ENCODE data around the gene RBFOX2. TPM values are rescaled to one million over a fixed set of nuclear protein-coding genes. Genes with fewer than 3 reads are reported as not detected.

Gene RBFOX2
- polyA plus RNA-seq, 2 of the 4 experiments (the other 2 are of a cell fraction) = 30.3 to 77.7 TPM

DNA sequence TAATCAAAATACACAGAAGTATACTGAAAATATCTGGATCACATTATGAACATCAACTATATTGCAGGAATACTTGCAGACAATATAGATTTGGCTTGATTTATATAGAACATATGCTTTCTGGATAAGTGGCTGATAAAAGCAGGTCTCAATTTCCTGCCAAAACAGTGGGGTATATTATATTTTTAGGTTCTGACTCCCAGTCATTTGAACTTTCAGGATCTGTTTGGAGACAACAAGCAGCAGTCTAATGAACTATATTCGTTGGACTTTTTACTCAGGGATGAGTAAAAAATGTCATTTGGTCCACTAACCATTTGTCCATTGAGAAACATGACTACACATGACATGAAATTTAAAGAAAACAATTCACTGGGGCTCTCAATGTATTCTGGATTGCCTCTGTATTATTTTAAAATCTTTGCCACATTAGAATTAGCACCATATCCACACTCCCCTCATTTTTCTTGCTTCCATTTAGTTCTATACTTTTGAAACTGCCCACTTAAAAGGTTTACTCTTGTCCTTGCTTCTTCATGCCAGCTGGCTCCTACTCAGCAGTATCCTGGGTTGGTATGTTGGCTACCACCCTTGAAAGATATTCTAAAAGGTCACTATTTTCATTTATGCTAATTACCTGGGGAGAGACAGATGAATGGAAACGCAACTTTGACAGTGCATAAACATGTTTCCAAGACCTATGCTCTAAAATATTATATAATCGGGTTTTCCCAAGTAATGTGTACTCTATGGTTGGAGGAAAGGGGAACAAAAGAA is 157.9 kb downstream of the RBFOX2 start (continued):
- no peak for TF ChIP-seq REST (IDR thresholded peaks at IDR 0.05)
- TF ChIP-seq CHD4 (IDR thresholded peaks at IDR 0.05; ENCODE audit: borderline replicate concordance) = no peak
- no peak for TF ChIP-seq RARB (CRISPR knock-in tag; IDR thresholded peaks at IDR 0.05)
- TF ChIP-seq TFCP2L1 (CRISPR knock-in tag; IDR thresholded peaks at IDR 0.05) = no peak
- no peak for TF ChIP-seq ZFP36 (IDR thresholded peaks at IDR 0.05; ENCODE audit: borderline replicate concordance, partially characterized antibody)
- no peak for TF ChIP-seq JUNB (IDR thresholded peaks at IDR 0.05)
- TF ChIP-seq NR3C1 (IDR thresholded peaks at IDR 0.05) = no peak

DNA sequence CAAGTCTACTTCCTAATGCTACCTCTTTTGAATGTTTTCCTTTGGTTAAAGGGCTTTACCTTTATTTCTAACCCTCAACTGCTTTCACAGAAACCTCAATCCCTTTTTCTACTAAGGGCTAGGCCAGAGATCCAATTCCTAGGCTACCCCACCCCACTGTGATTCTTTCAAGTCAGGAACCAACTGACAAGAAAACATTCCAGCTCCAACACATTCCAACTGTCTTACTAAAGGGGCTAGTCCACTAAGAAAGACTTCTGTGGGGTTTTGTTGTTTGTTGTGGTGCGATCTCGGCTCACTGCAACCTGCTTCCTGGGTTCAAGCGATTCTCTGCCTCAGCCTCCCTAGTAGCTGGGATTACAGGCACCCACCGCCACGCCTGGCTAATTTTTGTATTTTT is 159.7 kb downstream of the RBFOX2 start:
- no peak overlapping the region for H3K4me2 ChIP-seq
- no peak for TF ChIP-seq ATOH8 (CRISPR knock-in tag; IDR thresholded peaks at IDR 0.05; ENCODE audit: low read depth)
- no peak for TF ChIP-seq MYC (IDR thresholded peaks at IDR 0.05; ENCODE audit: borderline replicate concordance, low read length)
- TF ChIP-seq EHF (CRISPR knock-in tag; IDR thresholded peaks at IDR 0.05) = no peak
- TF ChIP-seq NFE2L2 (conservative IDR thresholded peaks at IDR 0.05; ENCODE audit: low read length) = no peak
- TF ChIP-seq HDAC2 (IDR thresholded peaks at IDR 0.05) = no peak
- TF ChIP-seq ZNF302 (CRISPR knock-in tag; IDR thresholded peaks at IDR 0.05) = no peak
- no peak for TF ChIP-seq PBX3 (IDR thresholded peaks at IDR 0.05)
- TF ChIP-seq ZSCAN20 (CRISPR knock-in tag; IDR thresholded peaks at IDR 0.05) = no peak
- TF ChIP-seq, protein P1, sequence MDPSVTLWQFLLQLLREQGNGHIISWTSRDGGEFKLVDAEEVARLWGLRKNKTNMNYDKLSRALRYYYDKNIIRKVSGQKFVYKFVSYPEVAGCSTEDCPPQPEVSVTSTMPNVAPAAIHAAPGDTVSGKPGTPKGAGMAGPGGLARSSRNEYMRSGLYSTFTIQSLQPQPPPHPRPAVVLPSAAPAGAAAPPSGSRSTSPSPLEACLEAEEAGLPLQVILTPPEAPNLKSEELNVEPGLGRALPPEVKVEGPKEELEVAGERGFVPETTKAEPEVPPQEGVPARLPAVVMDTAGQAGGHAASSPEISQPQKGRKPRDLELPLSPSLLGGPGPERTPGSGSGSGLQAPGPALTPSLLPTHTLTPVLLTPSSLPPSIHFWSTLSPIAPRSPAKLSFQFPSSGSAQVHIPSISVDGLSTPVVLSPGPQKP (IDR thresholded peaks at IDR 0.05; ENCODE audit: low read depth, low read length) = no peak
- TF ChIP-seq ZFP36 (IDR thresholded peaks at IDR 0.05; ENCODE audit: borderline replicate concordance, partially characterized antibody) = no peak
- TF ChIP-seq, protein P2, sequence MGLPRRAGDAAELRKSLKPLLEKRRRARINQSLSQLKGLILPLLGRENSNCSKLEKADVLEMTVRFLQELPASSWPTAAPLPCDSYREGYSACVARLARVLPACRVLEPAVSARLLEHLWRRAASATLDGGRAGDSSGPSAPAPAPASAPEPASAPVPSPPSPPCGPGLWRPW (IDR thresholded peaks at IDR 0.05) = no peak
- no peak for TF ChIP-seq RAD21 (conservative IDR thresholded peaks at IDR 0.05 in 1 of 2, IDR thresholded peaks at IDR 0.05 in 1 of 2)
- TF ChIP-seq MAFK (IDR thresholded peaks at IDR 0.05; ENCODE audit: partially characterized antibody) = no peak
- no peak for TF ChIP-seq RCOR1 (IDR thresholded peaks at IDR 0.05; ENCODE audit: low read depth, low read length)
- ATAC-seq (no peak), DNase-seq (ENCODE audit: low read depth in 1 of 2, low spot score in 1 of 2) (no peak), FAIRE-seq (no peak)
- POLR2A ChIA-PET = no interaction called here
- CTCF ChIA-PET = no interaction called here
- no peak overlapping the region for H3K4me3 ChIP-seq
- peaks cover 15% of the 10 kb centered on the region; the same call in 2 of the 3 replicates for H3K4me1 ChIP-seq
- H3K9me3 ChIP-seq = no peaks in the 10 kb centered on the region
- no peak overlapping the region for H3K27ac ChIP-seq
- 94% methylated on average over 5 of the region's 5 CpGs for WGBS (ENCODE audit: missing lambda C conversion rate)
